ENCODE measurements around the gene PID1. TPM values are rescaled to one million over a fixed set of nuclear protein-coding genes. Genes with fewer than 3 reads are reported as not detected.

Gene PID1, protein sequence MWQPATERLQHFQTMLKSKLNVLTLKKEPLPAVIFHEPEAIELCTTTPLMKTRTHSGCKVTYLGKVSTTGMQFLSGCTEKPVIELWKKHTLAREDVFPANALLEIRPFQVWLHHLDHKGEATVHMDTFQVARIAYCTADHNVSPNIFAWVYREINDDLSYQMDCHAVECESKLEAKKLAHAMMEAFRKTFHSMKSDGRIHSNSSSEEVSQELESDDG
- 0.27 TPM in 1 of 2 replicates, not detected in the other for total RNA-seq

DNA sequence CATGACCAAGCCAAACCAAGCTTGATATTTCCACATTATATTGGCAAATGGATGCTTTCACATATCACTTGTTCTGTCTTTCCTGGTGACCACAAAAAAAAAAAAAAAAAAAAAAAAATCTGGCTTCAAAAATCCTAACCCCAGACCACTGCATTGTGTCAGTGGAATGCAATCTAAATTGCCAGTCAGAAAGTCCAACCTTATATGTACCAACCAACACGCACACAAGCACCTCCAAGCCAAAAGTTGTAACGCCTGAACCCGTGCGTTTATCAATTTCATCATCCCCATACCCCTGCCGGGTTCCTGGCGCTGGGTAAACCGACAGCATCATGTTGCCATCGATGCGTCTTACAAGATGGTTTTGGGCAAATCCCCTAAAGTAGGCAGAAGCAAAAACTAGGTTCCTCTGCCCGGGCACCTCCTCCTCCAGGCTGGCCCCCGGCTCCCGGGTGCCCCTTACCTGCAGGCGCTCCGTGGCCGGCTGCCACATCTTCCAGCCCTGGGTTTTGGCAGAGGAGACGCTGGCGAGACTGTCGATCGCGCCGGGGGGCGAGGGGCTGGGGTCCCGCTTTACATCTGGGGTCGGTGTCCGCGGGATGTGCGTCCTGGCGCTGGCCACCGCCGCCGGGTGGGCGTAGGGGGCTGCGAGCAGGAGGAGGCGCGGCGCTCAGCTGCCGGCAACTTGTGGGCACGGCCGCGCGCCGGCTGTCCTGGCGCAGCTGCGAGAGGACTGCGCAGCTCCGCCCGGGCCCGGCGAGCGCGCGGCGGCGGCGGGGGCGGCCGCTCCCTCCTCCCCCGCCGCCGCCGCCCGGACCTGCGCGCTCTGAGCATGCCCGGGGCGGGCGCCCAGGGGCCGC is at the start of gene PID1:
Gene PID1, minus strand, starts transcription at position 737 of the 860 bp plus-strand sequence. Its CDS starts 244 bp downstream, at position 493.
- intact Hi-C loops (cut with micrococcal nuclease), result no loop called here
- DNase-seq, result no peak
- Mint-ChIP-seq H3K36me3 (ENCODE audit: low read depth) (no peaks in the 10 kb centered on the region), H3K27ac (no peak within 1 kb of the TSS), H3K4me3 (no peak within 1 kb of the TSS), H3K27me3 (peaks cover 34% of the 10 kb centered on the region), H3K4me1 (no peaks in the 10 kb centered on the region), H3K9me3 (no peaks in the 10 kb centered on the region)
- ChIA-PET CTCF (no interaction called here), POLR2A (no interaction called here)
- no peak for ATAC-seq (ENCODE audit: low read depth)
- no peak for TF ChIP-seq CTCF (IDR thresholded peaks at IDR 0.05)

DNA sequence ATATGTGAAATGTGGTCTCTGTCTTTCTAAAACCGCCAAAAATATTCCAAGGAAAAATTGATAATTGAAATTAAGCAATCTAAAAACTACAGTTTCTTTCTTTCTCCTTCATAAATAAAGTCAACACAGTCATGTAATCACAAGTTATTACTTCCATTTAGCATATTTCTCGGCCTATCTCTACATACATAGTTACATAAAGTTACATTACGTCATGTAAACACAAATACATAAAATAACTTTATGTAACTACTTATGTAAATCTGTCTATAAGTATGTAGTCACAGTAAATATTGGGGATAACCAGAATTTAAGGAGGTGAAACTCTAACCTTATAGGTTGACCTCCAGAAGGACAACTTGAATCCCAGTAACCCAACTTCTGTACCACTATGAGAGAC is 48.5 kb upstream of the PID1 start:
- no peak overlapping the region for H3K4me3 Mint-ChIP-seq
- no peak for TF ChIP-seq CTCF (IDR thresholded peaks at IDR 0.05)
- CTCF ChIA-PET, result no interaction called here
- POLR2A ChIA-PET, result no interaction called here
- DNase-seq (no peak), ATAC-seq (ENCODE audit: low read depth) (no peak)
- no peaks in the 10 kb centered on the region for H3K4me1 Mint-ChIP-seq
- H3K9me3 Mint-ChIP-seq, result peaks cover 3% of the 10 kb centered on the region
- intact Hi-C loops (cut with micrococcal nuclease), result no loop called here
- no peak overlapping the region for H3K27ac Mint-ChIP-seq
- H3K27me3 Mint-ChIP-seq, result no peaks in the 10 kb centered on the region
- H3K36me3 Mint-ChIP-seq (ENCODE audit: low read depth), result no peaks in the 10 kb centered on the region

DNA sequence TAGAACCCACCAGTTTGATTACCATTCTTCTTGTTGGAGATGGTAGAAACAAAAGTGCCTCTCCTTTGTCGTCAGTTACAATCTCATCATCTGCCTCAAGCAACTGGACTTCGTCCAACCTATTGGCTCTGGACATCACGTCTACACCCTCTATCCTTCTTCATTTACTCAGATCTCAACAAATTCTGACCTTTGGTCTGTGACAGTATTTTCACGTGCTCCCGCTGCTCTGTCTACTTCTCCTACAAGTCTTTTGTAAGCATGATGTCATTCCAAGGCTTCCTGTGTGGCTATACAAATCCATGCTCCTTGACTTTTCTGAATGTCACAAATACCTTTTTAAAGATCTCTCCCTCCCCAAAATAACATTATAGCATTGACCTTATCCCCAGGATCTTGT is 43.0 kb upstream of the PID1 start:
- H3K36me3 Mint-ChIP-seq (ENCODE audit: low read depth), result no peaks in the 10 kb centered on the region
- intact Hi-C loops (cut with micrococcal nuclease), result no loop called here
- CTCF ChIA-PET, result no interaction called here
- H3K27me3 Mint-ChIP-seq, result no peaks in the 10 kb centered on the region
- H3K4me3 Mint-ChIP-seq, result no peak overlapping the region
- ATAC-seq (ENCODE audit: low read depth) (no peak), DNase-seq (no peak)
- no peak for TF ChIP-seq CTCF (IDR thresholded peaks at IDR 0.05)
- H3K27ac Mint-ChIP-seq, result no peak overlapping the region
- no peaks in the 10 kb centered on the region for H3K4me1 Mint-ChIP-seq
- POLR2A ChIA-PET, result no interaction called here
- H3K9me3 Mint-ChIP-seq, result no peaks in the 10 kb centered on the region

- Mint-ChIP-seq H3K27me3 (no peaks in the 10 kb centered on the region), H3K27ac (no peak overlapping the region), H3K4me1 (no peaks in the 10 kb centered on the region), H3K9me3 (no peaks in the 10 kb centered on the region), H3K36me3 (ENCODE audit: low read depth) (no peaks in the 10 kb centered on the region), H3K4me3 (no peak overlapping the region)
- CTCF ChIA-PET, result no interaction called here
- intact Hi-C loops (cut with micrococcal nuclease), result no loop called here
- no peak for ATAC-seq (ENCODE audit: low read depth)
- DNase-seq, result no peak
- POLR2A ChIA-PET, result no interaction called here
- TF ChIP-seq CTCF (IDR thresholded peaks at IDR 0.05), result no peak
Observed at GRCh38 chr2:229313591-229313990, 42.5 kb upstream of the PID1 start.

GRCh38 chr2:229301237-229301636 is 30.1 kb upstream of the PID1 start:
- no peaks in the 10 kb centered on the region for H3K36me3 Mint-ChIP-seq (ENCODE audit: low read depth)
- POLR2A ChIA-PET, result no interaction called here
- H3K4me3 Mint-ChIP-seq, result no peak overlapping the region
- H3K27ac Mint-ChIP-seq, result no peak overlapping the region
- no peaks in the 10 kb centered on the region for H3K4me1 Mint-ChIP-seq
- TF ChIP-seq CTCF (IDR thresholded peaks at IDR 0.05), result no peak
- no peaks in the 10 kb centered on the region for H3K27me3 Mint-ChIP-seq
- ATAC-seq (ENCODE audit: low read depth) (no peak), DNase-seq (no peak)
- CTCF ChIA-PET, result interaction anchor here (1.0 kb wide), 1 partner anchor 45 kb away, joined by 3 read pairs; no protein-coding TSS in a partner anchor
- intact Hi-C loops (cut with micrococcal nuclease), result no loop called here
- no peaks in the 10 kb centered on the region for H3K9me3 Mint-ChIP-seq

Data from activated B cell treated with CpG ODN at 0.5 μM for 24 hours (primary cell).